ENCODE results near the gene PHRF1. TPM values are rescaled to one million over a fixed set of nuclear protein-coding genes. Genes with fewer than 3 reads are reported as not detected.
A peak's percentile ranks its signal among the peaks of the same experiment; 100 is the strongest.

Gene PHRF1
- total and polyA plus RNA-seq, 2 donors from 2014 or later: 7.5 to 30.9 TPM

DNA sequence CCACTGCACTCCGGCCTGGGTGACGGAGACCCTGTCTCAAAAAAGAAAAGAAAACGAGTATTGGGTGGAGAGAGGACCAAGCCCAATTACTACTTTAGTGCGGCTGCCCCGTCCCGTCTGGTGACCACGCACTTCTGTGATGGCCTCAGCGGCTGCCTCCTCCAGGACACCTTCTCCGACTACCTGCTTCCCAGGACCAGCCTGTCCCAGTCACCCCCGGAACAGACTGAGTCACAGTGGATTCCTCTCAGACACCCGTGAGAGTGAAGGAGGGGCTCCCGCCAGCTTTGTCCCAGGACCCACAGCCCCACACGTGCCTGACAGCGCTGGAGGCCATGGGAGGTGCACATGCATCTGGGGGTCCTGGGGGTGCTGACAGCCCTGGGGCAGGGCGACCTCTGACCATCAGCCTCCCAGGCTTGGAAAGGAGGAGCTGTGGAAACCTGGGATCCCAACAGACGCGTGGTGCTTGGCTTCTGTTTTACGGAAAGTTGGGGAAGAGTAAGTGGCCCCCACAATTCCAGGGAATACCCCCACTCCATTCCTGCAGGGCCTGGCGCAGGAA is 65.6 kb downstream of the PHRF1 start:
- intact Hi-C loops (cut with DNase I): no loop called here
- Histone ChIP-seq H3K27me3 (ENCODE audit: control insufficient read depth, insufficient read depth, low read length) (peaks cover 13% of the 10 kb centered on the region), H3K9ac (ENCODE audit: low read length in 3 of 3) (no peak overlapping the region), H3K4me3 (ENCODE audit: low read length in 3 of 3) (no peak overlapping the region), H3K36me3 (ENCODE audit: control insufficient read depth in 2 of 3, insufficient read depth in 3 of 3, low read length in 3 of 3) (peaks cover 0 to 8% (median 0%) of the 10 kb centered on the region in 3 donors), H3K27ac (ENCODE audit: low read depth in 2 of 2, low read length in 2 of 2) (no peak overlapping the region), H3K9me3 (ENCODE audit: control insufficient read depth in 2 of 3, insufficient read depth in 1 of 3, low read length in 3 of 3) (no peaks in the 10 kb centered on the region), H3K4me1 (ENCODE audit: control insufficient read depth in 2 of 3, insufficient read depth in 2 of 3, low read depth in 1 of 3, low read length in 3 of 3) (peaks cover 0 to 5% (median 0%) of the 10 kb centered on the region in 3 donors)
- DNase-seq: peak in 1 of 5 donors; percentile 63
- TF ChIP-seq, protein P1, sequence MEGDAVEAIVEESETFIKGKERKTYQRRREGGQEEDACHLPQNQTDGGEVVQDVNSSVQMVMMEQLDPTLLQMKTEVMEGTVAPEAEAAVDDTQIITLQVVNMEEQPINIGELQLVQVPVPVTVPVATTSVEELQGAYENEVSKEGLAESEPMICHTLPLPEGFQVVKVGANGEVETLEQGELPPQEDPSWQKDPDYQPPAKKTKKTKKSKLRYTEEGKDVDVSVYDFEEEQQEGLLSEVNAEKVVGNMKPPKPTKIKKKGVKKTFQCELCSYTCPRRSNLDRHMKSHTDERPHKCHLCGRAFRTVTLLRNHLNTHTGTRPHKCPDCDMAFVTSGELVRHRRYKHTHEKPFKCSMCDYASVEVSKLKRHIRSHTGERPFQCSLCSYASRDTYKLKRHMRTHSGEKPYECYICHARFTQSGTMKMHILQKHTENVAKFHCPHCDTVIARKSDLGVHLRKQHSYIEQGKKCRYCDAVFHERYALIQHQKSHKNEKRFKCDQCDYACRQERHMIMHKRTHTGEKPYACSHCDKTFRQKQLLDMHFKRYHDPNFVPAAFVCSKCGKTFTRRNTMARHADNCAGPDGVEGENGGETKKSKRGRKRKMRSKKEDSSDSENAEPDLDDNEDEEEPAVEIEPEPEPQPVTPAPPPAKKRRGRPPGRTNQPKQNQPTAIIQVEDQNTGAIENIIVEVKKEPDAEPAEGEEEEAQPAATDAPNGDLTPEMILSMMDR (IDR thresholded peaks at IDR 0.05; ENCODE audit: borderline replicate concordance, extremely low read depth, insufficient read depth): no peak
- no peak for FAIRE-seq

DNA sequence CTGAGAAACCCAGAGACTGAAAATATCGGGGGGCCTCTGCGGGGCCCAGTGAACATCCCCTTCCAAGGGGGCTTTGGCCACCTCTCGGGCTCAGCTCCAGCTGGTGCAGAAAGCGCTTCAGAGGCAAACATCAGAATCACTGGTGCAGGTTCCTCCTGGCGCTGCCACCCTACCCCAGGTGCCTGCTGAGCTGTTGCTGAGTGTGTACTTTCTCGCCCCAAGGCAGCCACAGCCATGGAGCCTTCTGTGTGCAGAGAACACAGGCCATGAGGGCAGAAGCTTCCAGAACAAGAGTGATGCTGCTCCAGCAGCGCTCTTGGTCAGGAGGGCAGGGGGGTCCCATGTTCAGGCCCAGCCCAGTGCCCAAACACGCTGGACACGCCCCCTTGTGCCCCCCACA is 67.1 kb downstream of the PHRF1 start:
- Histone ChIP-seq H3K36me3 (ENCODE audit: control insufficient read depth in 2 of 3, insufficient read depth in 3 of 3, low read length in 3 of 3) (peaks cover 0 to 8% (median 0%) of the 10 kb centered on the region in 3 donors), H3K27ac (ENCODE audit: low read depth in 2 of 2, low read length in 2 of 2) (no peak overlapping the region), H3K9ac (ENCODE audit: low read length in 3 of 3) (no peak overlapping the region), H3K9me3 (ENCODE audit: control insufficient read depth in 2 of 3, insufficient read depth in 1 of 3, low read length in 3 of 3) (no peaks in the 10 kb centered on the region), H3K4me3 (ENCODE audit: low read length in 3 of 3) (no peak overlapping the region), H3K4me1 (ENCODE audit: control insufficient read depth in 2 of 3, insufficient read depth in 2 of 3, low read depth in 1 of 3, low read length in 3 of 3) (peaks cover 0 to 3% (median 0%) of the 10 kb centered on the region in 3 donors), H3K27me3 (ENCODE audit: control insufficient read depth, insufficient read depth, low read length) (peaks cover 5% of the 10 kb centered on the region)
- TF ChIP-seq, protein P1 (IDR thresholded peaks at IDR 0.05; ENCODE audit: borderline replicate concordance, extremely low read depth, insufficient read depth): no peak
- no peak for DNase-seq
- FAIRE-seq: no peak
- intact Hi-C loops (cut with DNase I): no loop called here

DNA sequence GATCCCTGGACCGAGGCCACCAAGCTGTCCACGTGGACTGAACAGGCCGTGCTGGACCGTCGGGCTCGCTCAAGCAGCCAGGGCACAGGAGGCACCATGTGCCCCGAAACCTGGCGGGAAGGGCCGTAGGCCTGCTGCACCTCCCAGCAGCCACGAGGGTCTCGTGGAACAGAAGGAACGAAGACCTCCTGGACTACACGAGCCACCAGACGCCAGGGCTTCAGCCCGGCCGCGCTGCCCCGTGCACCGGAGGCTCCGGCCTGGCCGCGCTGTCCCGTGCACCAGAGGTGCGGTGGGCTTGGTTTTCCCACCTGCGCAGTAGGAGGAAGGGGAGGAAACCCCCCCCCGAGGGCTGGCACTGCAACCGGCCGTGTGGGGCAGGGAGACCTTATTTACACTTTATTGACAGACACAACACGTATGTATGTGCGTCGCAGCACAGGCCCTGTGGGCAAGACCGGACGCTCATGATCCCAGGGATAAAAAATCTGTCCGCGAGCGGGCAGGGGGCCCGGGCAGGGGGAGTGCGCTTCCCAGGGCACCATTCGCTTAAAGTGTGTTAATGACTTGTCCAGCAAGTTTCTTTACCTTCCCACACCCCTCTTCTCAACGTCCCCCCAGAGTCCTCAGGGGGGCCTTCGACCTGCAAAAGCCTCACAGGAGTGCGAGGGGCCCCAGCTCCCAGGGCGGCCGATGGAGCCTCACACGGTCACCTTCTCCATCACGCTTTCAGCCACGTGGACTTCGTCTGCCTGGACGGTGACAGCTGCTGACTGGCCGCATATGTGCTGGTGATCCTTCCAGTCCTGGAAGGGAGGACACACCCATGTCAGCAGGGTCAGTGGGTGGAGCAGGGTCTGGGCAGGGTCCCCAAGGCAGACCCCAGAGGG is 67.8 kb downstream of the PHRF1 start:
- intact Hi-C loops (cut with DNase I): no loop called here
- DNase-seq (no peak), FAIRE-seq (no peak)

More for the DNA sequence above, 67.8 kb downstream of the PHRF1 start:
- H3K27ac ChIP-seq (ENCODE audit: low read depth in 2 of 2, low read length in 2 of 2): no peak overlapping the region
- TF ChIP-seq, protein P1 (IDR thresholded peaks at IDR 0.05; ENCODE audit: borderline replicate concordance, extremely low read depth, insufficient read depth): no peak
- H3K9ac ChIP-seq (ENCODE audit: low read length in 3 of 3): no peak overlapping the region
- peaks cover 0 to 3% (median 0%) of the 10 kb centered on the region in 3 donors for H3K4me1 ChIP-seq (ENCODE audit: control insufficient read depth in 2 of 3, insufficient read depth in 2 of 3, low read depth in 1 of 3, low read length in 3 of 3)
- peaks cover under 1% of the 10 kb centered on the region for H3K27me3 ChIP-seq (ENCODE audit: control insufficient read depth, insufficient read depth, low read length)
- peaks cover 0 to 8% (median 0%) of the 10 kb centered on the region in 3 donors for H3K36me3 ChIP-seq (ENCODE audit: control insufficient read depth in 2 of 3, insufficient read depth in 3 of 3, low read length in 3 of 3)
- no peaks in the 10 kb centered on the region for H3K9me3 ChIP-seq (ENCODE audit: control insufficient read depth in 2 of 3, insufficient read depth in 1 of 3, low read length in 3 of 3)
- H3K4me3 ChIP-seq (ENCODE audit: low read length in 3 of 3): no peak overlapping the region

All from kidney (tissue), 14 donors.